Skeletal muscle satellite cell (primary cell): ENCODE measurements around the gene GBX1.

Experiments used
- H3K27me3 ChIP-seq: 2 replicates; pipeline ENCODE4 v1.7.0; 2013; ENCODE audit warnings: low read length; ENCODE audit not compliant: control insufficient read depth, insufficient read depth
- H3K36me3 ChIP-seq: 2 replicates; pipeline ENCODE4 v1.7.0; 2013; ENCODE audit warnings: mild to moderate bottlenecking, control low read depth, low read length; ENCODE audit not compliant: insufficient read depth
- H3K4me1 ChIP-seq: 2 replicates; pipeline ENCODE4 v1.7.0; 2013; ENCODE audit warnings: low read length; ENCODE audit not compliant: control insufficient read depth, insufficient read depth
- H3K4me2 ChIP-seq: 2 replicates; pipeline ENCODE4 v1.7.0; 2013; ENCODE audit warnings: mild to moderate bottlenecking, low read length
- H3K4me3 ChIP-seq: 2 replicates; pipeline ENCODE4 v1.7.0; 2013; ENCODE audit warnings: low read length
- H3K9ac ChIP-seq: 2 replicates; pipeline ENCODE4 v1.7.0; 2013; ENCODE audit warnings: mild to moderate bottlenecking, low read depth, low read length, moderate library complexity
- H3K9me3 ChIP-seq: replicated peaks from 2 replicates; pipeline ENCODE4 v1.7.0; 2013; ENCODE audit warnings: mild to moderate bottlenecking, control low read depth, low read length

GBX1 gene

GRCh38 chr7:151126491-151127137 lies 40.9 kb downstream of the GBX1 start:
- H3K36me3 ChIP-seq: peaks cover 68% of the 10 kb centered on the region
- no peak overlapping the region for H3K9ac ChIP-seq
- H3K27me3 ChIP-seq: no peaks in the 10 kb centered on the region
- H3K4me2 ChIP-seq: no peak overlapping the region
- no peak overlapping the region for H3K4me3 ChIP-seq
- peaks cover 12% of the 10 kb centered on the region for H3K4me1 ChIP-seq
- no peaks in the 10 kb centered on the region for H3K9me3 ChIP-seq

GRCh38 chr7:151125846-151126481 lies 41.5 kb downstream of the GBX1 start:
- Histone ChIP-seq H3K36me3 (peaks cover 68% of the 10 kb centered on the region), H3K9ac (no peak overlapping the region), H3K9me3 (no peaks in the 10 kb centered on the region), H3K4me3 (peak overlapping the region; percentile 42), H3K27me3 (no peaks in the 10 kb centered on the region), H3K4me2 (peak overlapping the region; percentile 77), H3K4me1 (peaks cover 7% of the 10 kb centered on the region)

- H3K4me2 ChIP-seq: peak overlapping the region; percentile 77
- peaks cover 68% of the 10 kb centered on the region for H3K36me3 ChIP-seq
- no peak overlapping the region for H3K9ac ChIP-seq
- H3K4me3 ChIP-seq: no peak overlapping the region
- no peaks in the 10 kb centered on the region for H3K27me3 ChIP-seq
- no peaks in the 10 kb centered on the region for H3K9me3 ChIP-seq
- H3K4me1 ChIP-seq: peaks cover 7% of the 10 kb centered on the region
Measured at GRCh38 chr7:151125470-151125845, 42.0 kb downstream of the GBX1 start.

- H3K4me2 ChIP-seq: peak overlapping the region; percentile 77
- H3K36me3 ChIP-seq: peaks cover 68% of the 10 kb centered on the region
- no peaks in the 10 kb centered on the region for H3K9me3 ChIP-seq
- H3K4me1 ChIP-seq: peaks cover 7% of the 10 kb centered on the region
- no peak overlapping the region for H3K4me3 ChIP-seq
- H3K27me3 ChIP-seq: no peaks in the 10 kb centered on the region
- no peak overlapping the region for H3K9ac ChIP-seq
Measured at GRCh38 chr7:151124899-151125399, 42.5 kb downstream of the GBX1 start.

GRCh38 chr7:151124481-151124880 lies 43.0 kb downstream of the GBX1 start:
- no peaks in the 10 kb centered on the region for H3K27me3 ChIP-seq
- H3K4me2 ChIP-seq: no peak overlapping the region
- H3K4me3 ChIP-seq: no peak overlapping the region
- peaks cover 7% of the 10 kb centered on the region for H3K4me1 ChIP-seq
- no peaks in the 10 kb centered on the region for H3K9me3 ChIP-seq
- no peak overlapping the region for H3K9ac ChIP-seq
- H3K36me3 ChIP-seq: peaks cover 68% of the 10 kb centered on the region

GRCh38 chr7:151123822-151124464 lies 43.6 kb downstream of the GBX1 start:
- Histone ChIP-seq H3K4me1 (peaks cover 7% of the 10 kb centered on the region), H3K27me3 (no peaks in the 10 kb centered on the region), H3K9me3 (no peaks in the 10 kb centered on the region), H3K4me2 (no peak overlapping the region), H3K4me3 (no peak overlapping the region), H3K36me3 (peaks cover 69% of the 10 kb centered on the region), H3K9ac (no peak overlapping the region)

- no peak overlapping the region for H3K4me3 ChIP-seq
- peaks cover 7% of the 10 kb centered on the region for H3K4me1 ChIP-seq
- H3K27me3 ChIP-seq: no peaks in the 10 kb centered on the region
- H3K9me3 ChIP-seq: no peaks in the 10 kb centered on the region
- H3K36me3 ChIP-seq: peaks cover 69% of the 10 kb centered on the region
- H3K9ac ChIP-seq: no peak overlapping the region
- H3K4me2 ChIP-seq: no peak overlapping the region
Measured at GRCh38 chr7:151123158-151123821, 44.2 kb downstream of the GBX1 start.

GRCh38 chr7:151122796-151123157 lies 44.7 kb downstream of the GBX1 start:
- Histone ChIP-seq H3K9ac (no peak overlapping the region), H3K9me3 (no peaks in the 10 kb centered on the region), H3K27me3 (no peaks in the 10 kb centered on the region), H3K36me3 (peaks cover 68% of the 10 kb centered on the region), H3K4me2 (no peak overlapping the region), H3K4me3 (no peak overlapping the region), H3K4me1 (peaks cover 7% of the 10 kb centered on the region)

- Histone ChIP-seq H3K9ac (no peak overlapping the region), H3K4me3 (no peak overlapping the region), H3K27me3 (no peaks in the 10 kb centered on the region), H3K4me2 (no peak overlapping the region), H3K9me3 (no peaks in the 10 kb centered on the region), H3K4me1 (peaks cover 7% of the 10 kb centered on the region), H3K36me3 (peaks cover 66% of the 10 kb centered on the region)
Measured at GRCh38 chr7:151122276-151122675, 45.2 kb downstream of the GBX1 start.

GRCh38 chr7:151121380-151122170 lies 45.9 kb downstream of the GBX1 start:
- Histone ChIP-seq H3K36me3 (peaks cover 63% of the 10 kb centered on the region), H3K4me2 (no peak overlapping the region), H3K27me3 (no peaks in the 10 kb centered on the region), H3K9ac (no peak overlapping the region), H3K4me3 (no peak overlapping the region), H3K4me1 (peaks cover 7% of the 10 kb centered on the region), H3K9me3 (no peaks in the 10 kb centered on the region)

GRCh38 chr7:151120896-151121295 lies 46.6 kb downstream of the GBX1 start:
- no peak overlapping the region for H3K9ac ChIP-seq

More at GRCh38 chr7:151120896-151121295, 46.6 kb downstream of the GBX1 start:
- Histone ChIP-seq H3K27me3 (no peaks in the 10 kb centered on the region), H3K9me3 (no peaks in the 10 kb centered on the region), H3K36me3 (peaks cover 64% of the 10 kb centered on the region), H3K4me2 (no peak overlapping the region), H3K4me3 (no peak overlapping the region), H3K4me1 (peaks cover 7% of the 10 kb centered on the region)
